Panc1 (cell line): Measurements from ENCODE around the gene SDF4. TPM values are rescaled to one million over a fixed set of nuclear protein-coding genes. Genes with fewer than 3 reads are reported as not detected.

ENCODE experiments used
- ATAC-seq: fragments of 200-7000 bp; cut with Tn5 transposase; 2 replicates; pipeline ENCODE4 v1.9.1; 2020; ENCODE audit warnings: mild to moderate bottlenecking, moderate library complexity
- BruUV-seq: library from RNA; stranded (reverse); fragments of 400-500 nt; replicated peaks from 2 replicates; lab custom pipeline; 2021; lab: Mats Ljungman, UMichigan
- CTCF ChIA-PET: fragments of 300-600 bp; sonication (Branson Sonifier 250); formaldehyde crosslinking; loops from one replicate; lab custom pipeline; 2022; ENCODE audit warnings: antibody characterized with exemption; lab: Charles Lee
- POLR2A ChIA-PET: fragments of 300-600 bp; sonication (Branson Sonifier 250); formaldehyde crosslinking; loops from one replicate; lab custom pipeline; 2022; ENCODE audit warnings: antibody characterized with exemption; lab: Charles Lee
- DNase-seq: peaks from one replicate; pipeline ENCODE4 v3.0.0-alpha.2; 2010; ENCODE audit warnings: low read depth, low spot score
- H3K27ac ChIP-seq: 2 replicates; pipeline ENCODE4 v1.5.1; 2011; ENCODE audit warnings: mild to moderate bottlenecking, low read length, inconsistent platforms
- H3K27me3 ChIP-seq: fragments of 200-500 bp; sonication (Bioruptor generic); 2 replicates; pipeline ENCODE4 v1.6.0; 2014; ENCODE audit warnings: low read length, inconsistent platforms; ENCODE audit not compliant: control insufficient read depth, insufficient read depth
- H3K36me3 ChIP-seq: fragments of 200-500 bp; sonication (Bioruptor generic); 2 replicates; pipeline ENCODE4 v1.5.1; 2014; ENCODE audit warnings: inconsistent platforms, mild to moderate bottlenecking, low read length, moderate library complexity; ENCODE audit not compliant: control insufficient read depth, insufficient read depth
- H3K4me1 ChIP-seq: 2 replicates; pipeline ENCODE4 v1.5.1; 2011; ENCODE audit warnings: inconsistent platforms, mild to moderate bottlenecking, low read length, moderate library complexity; ENCODE audit not compliant: control insufficient read depth, insufficient read depth
- H3K4me3 ChIP-seq, 2 experiments: 2 replicates each; pipeline ENCODE4 v1.5.1; 2011 to 2012; ENCODE audit warnings: low read depth in 2 of 2, low read length in 2 of 2, mild to moderate bottlenecking in 2 of 2, inconsistent platforms in 1 of 2, moderate library complexity in 1 of 2
- H3K9me3 ChIP-seq: fragments of 200-500 bp; sonication (Bioruptor generic); 2 replicates; pipeline ENCODE4 v1.5.1; 2014; ENCODE audit warnings: low read depth, mild to moderate bottlenecking, inconsistent platforms, low read length, moderate library complexity; ENCODE audit not compliant: control insufficient read depth, insufficient read depth
- CTCF ChIP-seq: fragments of 450-650 bp; IDR thresholded peaks from 2 replicates; pipeline ENCODE4 v1.5.1; 2017; ENCODE audit warnings: mild to moderate bottlenecking
- POLR2AphosphoS5 ChIP-seq: IDR thresholded peaks from 2 replicates; pipeline ENCODE4 v1.6.1; 2012; ENCODE audit warnings: mild to moderate bottlenecking, low read depth, low read length, moderate library complexity
- SIN3A ChIP-seq: IDR thresholded peaks from 2 replicates; pipeline ENCODE4 v1.6.1; 2012; ENCODE audit warnings: low read depth, mild to moderate bottlenecking, low read length, moderate library complexity, borderline replicate concordance; ENCODE audit not compliant: insufficient read depth
- TCF7L2 ChIP-seq: IDR thresholded peaks from 2 replicates; pipeline ENCODE4 v1.6.1; 2011; ENCODE audit warnings: mild to moderate bottlenecking, low read depth, low read length, inconsistent platforms
- in situ Hi-C: cut with HindIII; loops from 2 replicates; pipeline ENCODE4 v1.10.0; 2016; ENCODE audit warnings: low sequenced_read_pairs, low pct_unique_long_range_greater_than_20kb
- intact Hi-C: fragments of 100-400 bp; cut with micrococcal nuclease; formaldehyde crosslinking; loops from one replicate; pipeline ENCODE4 v1.10.0; 2022; ENCODE audit not compliant: unreplicated experiment
- total RNA-seq: library from RNA; stranded (reverse); gene quantifications from one replicate; pipeline ENCODE4 v1.2.1, GENCODE V29; 2021; ENCODE audit not compliant: unreplicated experiment
- TF ChIP-seq, protein P1 (sequence below), 2 experiments: IDR thresholded peaks; 2 replicates each; pipeline ENCODE4 v1.6.1; 2011 to 2012; ENCODE audit warnings: low read depth in 2 of 2, control low read depth in 1 of 2, low read length in 1 of 2, mild to moderate bottlenecking in 1 of 2, moderate library complexity in 1 of 2; ENCODE audit not compliant: insufficient read depth in 1 of 2

SDF4 gene
- total RNA-seq, 1 experiment from 2014 or later = 335 TPM

GRCh38 chr1:1229770-1230169, 2.0 kb downstream of the SDF4 start:
- in situ Hi-C loops = no loop called here
- CTCF ChIA-PET = no interaction called here
- ATAC-seq (no peak), DNase-seq (no peak)
- no peaks in the 10 kb centered on the region for H3K9me3 ChIP-seq
- POLR2A ChIA-PET = interaction anchor here (0.5 kb wide), 1 partner anchor 52 kb away, joined by 4 read pairs; no protein-coding TSS in a partner anchor
- no peaks in the 10 kb centered on the region for H3K27me3 ChIP-seq
- H3K4me1 ChIP-seq = peaks cover 18% of the 10 kb centered on the region
- intact Hi-C loops = loop anchor here (5.0 kb wide), 1 partner anchor 107 kb away; no protein-coding TSS in a partner anchor
- no peak overlapping the region; the same call in 1 of the 2 replicates for H3K27ac ChIP-seq
- BruUV-seq = no TSS peak
- peak overlapping the region in 1 of 2 experiments; percentile 3; a peak in 1 of 4 replicates for H3K4me3 ChIP-seq
- TF ChIP-seq TCF7L2 (no peak), POLR2AphosphoS5 (no peak), SIN3A (no peak), CTCF (no peak)
- TF ChIP-seq, protein P1, sequence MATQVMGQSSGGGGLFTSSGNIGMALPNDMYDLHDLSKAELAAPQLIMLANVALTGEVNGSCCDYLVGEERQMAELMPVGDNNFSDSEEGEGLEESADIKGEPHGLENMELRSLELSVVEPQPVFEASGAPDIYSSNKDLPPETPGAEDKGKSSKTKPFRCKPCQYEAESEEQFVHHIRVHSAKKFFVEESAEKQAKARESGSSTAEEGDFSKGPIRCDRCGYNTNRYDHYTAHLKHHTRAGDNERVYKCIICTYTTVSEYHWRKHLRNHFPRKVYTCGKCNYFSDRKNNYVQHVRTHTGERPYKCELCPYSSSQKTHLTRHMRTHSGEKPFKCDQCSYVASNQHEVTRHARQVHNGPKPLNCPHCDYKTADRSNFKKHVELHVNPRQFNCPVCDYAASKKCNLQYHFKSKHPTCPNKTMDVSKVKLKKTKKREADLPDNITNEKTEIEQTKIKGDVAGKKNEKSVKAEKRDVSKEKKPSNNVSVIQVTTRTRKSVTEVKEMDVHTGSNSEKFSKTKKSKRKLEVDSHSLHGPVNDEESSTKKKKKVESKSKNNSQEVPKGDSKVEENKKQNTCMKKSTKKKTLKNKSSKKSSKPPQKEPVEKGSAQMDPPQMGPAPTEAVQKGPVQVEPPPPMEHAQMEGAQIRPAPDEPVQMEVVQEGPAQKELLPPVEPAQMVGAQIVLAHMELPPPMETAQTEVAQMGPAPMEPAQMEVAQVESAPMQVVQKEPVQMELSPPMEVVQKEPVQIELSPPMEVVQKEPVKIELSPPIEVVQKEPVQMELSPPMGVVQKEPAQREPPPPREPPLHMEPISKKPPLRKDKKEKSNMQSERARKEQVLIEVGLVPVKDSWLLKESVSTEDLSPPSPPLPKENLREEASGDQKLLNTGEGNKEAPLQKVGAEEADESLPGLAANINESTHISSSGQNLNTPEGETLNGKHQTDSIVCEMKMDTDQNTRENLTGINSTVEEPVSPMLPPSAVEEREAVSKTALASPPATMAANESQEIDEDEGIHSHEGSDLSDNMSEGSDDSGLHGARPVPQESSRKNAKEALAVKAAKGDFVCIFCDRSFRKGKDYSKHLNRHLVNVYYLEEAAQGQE (IDR thresholded peaks at IDR 0.05; ENCODE audit: insufficient read depth in 1 of 2, low read depth in 2 of 2, low read length in 1 of 2) = no peak
- peaks cover 8% of the 10 kb centered on the region; the same call in 1 of the 2 replicates for H3K36me3 ChIP-seq

- peaks cover 8% of the 10 kb centered on the region; the same call in 1 of the 2 replicates for H3K36me3 ChIP-seq
- H3K27me3 ChIP-seq = no peaks in the 10 kb centered on the region
- DNase-seq (no peak), ATAC-seq (no peak)
- in situ Hi-C loops = no loop called here
- peaks cover 11% of the 10 kb centered on the region for H3K4me1 ChIP-seq
- no peaks in the 10 kb centered on the region for H3K9me3 ChIP-seq
- POLR2A ChIA-PET = interaction anchor here (0.5 kb wide), 2 partner anchors 51 to 80 kb away, joined by 3 to 4 read pairs; no protein-coding TSS in a partner anchor
- H3K27ac ChIP-seq = no peak overlapping the region
- no peak overlapping the region for H3K4me3 ChIP-seq
- TF ChIP-seq, protein P1 (IDR thresholded peaks at IDR 0.05; ENCODE audit: insufficient read depth in 1 of 2, low read depth in 2 of 2, low read length in 1 of 2) = no peak
- TF ChIP-seq SIN3A (no peak), CTCF (no peak), TCF7L2 (no peak), POLR2AphosphoS5 (no peak)
- CTCF ChIA-PET = no interaction called here
- BruUV-seq = no TSS peak
- intact Hi-C loops = no loop called here
Measured at GRCh38 chr1:1228596-1229321, 3.0 kb downstream of the SDF4 start.
